Neural crest cell (in vitro differentiated cells): ENCODE measurements around the gene CNTN4. TPM values are rescaled to one million over a fixed set of nuclear protein-coding genes. Genes with fewer than 3 reads are reported as not detected.

Source experiments
- DNase-seq: peaks from one replicate; pipeline ENCODE4 v3.0.0; 2021; ENCODE audit warnings: low read depth, mixed read lengths, low spot score
- H3K27ac Mint-ChIP-seq: one replicate; pipeline ENCODE4 v1.8.0; 2021; ENCODE audit warnings: mild to moderate bottlenecking, mixed read lengths; ENCODE audit not compliant: unreplicated experiment
- H3K27me3 Mint-ChIP-seq: 2 replicates; pipeline ENCODE4 v1.8.0; 2021; ENCODE audit warnings: low read depth, mild to moderate bottlenecking, mixed read lengths
- H3K36me3 Mint-ChIP-seq: 2 replicates; pipeline ENCODE4 v1.8.0; 2021; ENCODE audit warnings: low read depth, mild to moderate bottlenecking, mixed read lengths
- H3K4me1 Mint-ChIP-seq: 2 replicates; pipeline ENCODE4 v1.8.0; 2021; ENCODE audit warnings: mixed read lengths
- H3K4me3 Mint-ChIP-seq: one replicate; pipeline ENCODE4 v1.8.0; 2021; ENCODE audit warnings: mild to moderate bottlenecking, mixed read lengths
- H3K9me3 Mint-ChIP-seq: 2 replicates; pipeline ENCODE4 v1.8.0; 2021; ENCODE audit warnings: mixed read lengths
- CTCF ChIP-seq: fragments of 200-600 bp; sonication (generic); conservative IDR thresholded peaks from 2 replicates; pipeline ENCODE4 v1.5.0; 2021; ENCODE audit warnings: antibody characterized with exemption, mild to moderate bottlenecking
- total RNA-seq: library from RNA; stranded (reverse); gene quantifications from 2 replicates; pipeline ENCODE4 v1.2.1, GENCODE V29; 2021

CNTN4 gene
- total RNA-seq, 1 donor from 2014 or later, result 2.9 TPM

GRCh38 chr3:2236203-2236602, 137.5 kb downstream of the CNTN4 start:
- Mint-ChIP-seq H3K9me3 (no peaks in the 10 kb centered on the region), H3K4me3 (no peak overlapping the region), H3K27ac (no peak overlapping the region), H3K4me1 (peaks cover 11% of the 10 kb centered on the region), H3K27me3 (no peaks in the 10 kb centered on the region), H3K36me3 (no peaks in the 10 kb centered on the region)
- no peak for TF ChIP-seq CTCF
- DNase-seq, result no peak

DNA sequence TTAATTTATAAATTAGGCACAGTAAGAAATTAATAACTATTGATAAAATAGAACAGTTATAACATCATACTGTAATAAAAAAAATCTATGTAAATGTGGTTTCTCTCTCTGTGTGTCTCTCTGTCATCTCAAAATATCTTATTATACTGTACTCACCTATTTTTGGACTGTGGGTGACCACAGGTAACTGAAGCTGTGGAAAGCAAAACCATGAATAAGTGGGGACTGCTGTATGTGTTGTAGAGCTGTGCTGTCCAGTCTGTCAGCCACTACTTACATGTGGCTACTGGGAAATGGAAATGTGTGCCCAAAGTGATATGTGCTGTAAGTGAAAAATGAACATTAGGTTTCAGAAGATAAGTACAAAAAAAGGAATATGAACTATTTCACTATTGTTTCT, 145.5 kb downstream of the CNTN4 start:
- Mint-ChIP-seq H3K27me3 (peaks cover 20% of the 10 kb centered on the region), H3K4me1 (no peaks in the 10 kb centered on the region), H3K27ac (no peak overlapping the region), H3K9me3 (no peaks in the 10 kb centered on the region), H3K4me3 (no peak overlapping the region), H3K36me3 (no peaks in the 10 kb centered on the region)
- TF ChIP-seq CTCF, result no peak
- no peak for DNase-seq

GRCh38 chr3:2246873-2247648, 148.4 kb downstream of the CNTN4 start:
- Mint-ChIP-seq H3K27me3 (peaks cover 29% of the 10 kb centered on the region), H3K27ac (no peak overlapping the region), H3K4me3 (no peak overlapping the region), H3K36me3 (no peaks in the 10 kb centered on the region), H3K9me3 (no peaks in the 10 kb centered on the region), H3K4me1 (no peaks in the 10 kb centered on the region)
- no peak for TF ChIP-seq CTCF
- DNase-seq, result no peak

DNA sequence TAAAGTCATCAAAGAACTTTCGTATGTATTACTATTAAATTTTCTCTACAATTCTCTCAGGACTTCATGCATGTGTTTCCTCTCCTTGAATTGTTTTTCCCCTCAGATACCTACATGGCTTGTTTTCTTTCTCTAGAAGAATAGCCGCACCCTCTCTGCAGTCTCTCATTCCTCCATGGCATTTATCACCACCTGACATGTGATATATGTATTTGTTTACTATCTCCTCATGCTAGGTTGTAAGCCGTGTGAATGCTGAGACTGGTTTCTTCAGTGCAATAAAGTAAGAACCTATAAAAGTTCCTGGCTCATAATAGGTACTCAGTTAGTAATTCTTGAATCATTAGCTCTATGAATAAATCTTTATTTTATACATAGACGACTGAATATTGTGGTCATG, 149.2 kb downstream of the CNTN4 start:
- H3K27me3 Mint-ChIP-seq, result peaks cover 31% of the 10 kb centered on the region
- no peaks in the 10 kb centered on the region for H3K36me3 Mint-ChIP-seq
- no peak for DNase-seq
- no peaks in the 10 kb centered on the region for H3K9me3 Mint-ChIP-seq
- no peak overlapping the region for H3K4me3 Mint-ChIP-seq
- TF ChIP-seq CTCF, result no peak
- no peak overlapping the region for H3K27ac Mint-ChIP-seq
- no peaks in the 10 kb centered on the region for H3K4me1 Mint-ChIP-seq

DNA sequence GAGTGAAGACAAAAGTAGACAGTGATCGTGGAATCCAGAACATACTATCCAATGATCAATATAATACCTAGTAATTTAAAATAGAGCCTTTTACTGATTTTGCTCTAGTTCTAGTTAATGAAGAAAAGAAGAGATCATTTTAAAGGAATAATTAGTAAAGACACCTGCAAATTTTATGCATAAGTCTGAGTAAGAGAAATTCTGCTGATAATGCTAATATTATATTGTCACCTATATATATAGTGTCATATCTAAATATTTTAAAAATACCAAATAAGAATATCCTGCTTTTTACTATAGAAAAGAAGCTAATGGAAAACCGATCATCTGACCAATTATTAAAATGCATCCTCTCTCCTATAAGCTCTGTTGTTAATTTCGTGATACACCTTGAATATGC, 152.1 kb downstream of the CNTN4 start:
- no peak overlapping the region for H3K4me3 Mint-ChIP-seq
- no peak overlapping the region for H3K27ac Mint-ChIP-seq
- H3K4me1 Mint-ChIP-seq, result no peaks in the 10 kb centered on the region

More for the DNA sequence above, 152.1 kb downstream of the CNTN4 start:
- no peak for DNase-seq
- Mint-ChIP-seq H3K36me3 (no peaks in the 10 kb centered on the region), H3K27me3 (peaks cover 30% of the 10 kb centered on the region), H3K9me3 (no peaks in the 10 kb centered on the region)
- TF ChIP-seq CTCF, result no peak
